GOT3 (cell line): ENCODE measurements around the gene NT5C2.
"Not testable (repeated sequence)": the region's sequence is repeated elsewhere in the genome, so short reads cannot be mapped to it uniquely, and the experiment has no call there.

Source experiments
- DNase-seq: peaks from one replicate; lab custom pipeline; 2025; ENCODE audit warnings: mixed read lengths; lab: John Stamatoyannopoulos, UW

The NT5C2 gene

GRCh38 chr10:103193107-103193819, at the start of gene NT5C2:
NT5C2 (minus strand) TSS chr10:103193272; CDS start chr10:103174958, 18,314 bp downstream.
- DNase-seq, result no peak

- DNase-seq, result no peak
Observed at GRCh38 chr10:103241262-103242011, 48.4 kb upstream of the NT5C2 start.

DNA sequence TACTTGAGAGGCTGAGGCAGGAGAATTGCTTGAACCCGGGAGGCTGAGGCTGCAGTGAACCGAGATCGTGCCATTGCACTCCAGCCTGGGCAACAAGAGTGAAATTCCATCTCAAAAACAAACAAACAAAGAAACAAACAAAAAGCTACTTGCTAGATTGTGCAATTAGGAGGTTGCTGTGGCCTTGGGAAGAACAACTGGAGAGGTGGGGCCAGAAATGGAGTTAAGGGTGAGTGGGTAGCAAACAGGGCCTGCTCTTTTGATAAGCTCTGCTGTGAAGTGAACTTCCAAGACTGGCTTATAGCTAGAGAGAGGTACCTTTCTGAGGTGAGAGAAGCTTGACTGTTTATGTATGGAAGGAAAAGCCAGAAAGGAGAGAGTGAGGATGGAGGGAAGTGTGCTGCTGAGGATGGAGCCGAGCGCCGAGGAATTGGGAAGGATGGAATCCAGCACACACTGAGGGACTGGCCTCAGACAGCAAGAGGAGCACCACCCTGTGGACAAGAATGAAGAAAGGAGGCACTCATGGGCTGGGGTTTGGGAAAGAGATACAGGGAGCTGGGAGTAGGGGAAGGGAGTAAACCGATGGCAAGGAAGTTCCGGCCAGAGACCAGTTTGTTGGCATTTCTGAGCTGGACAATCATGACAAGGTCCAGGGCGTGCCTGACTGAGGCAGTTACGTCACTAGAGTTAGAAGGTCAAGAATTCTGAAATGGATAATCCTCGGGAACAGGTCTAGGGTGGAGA, 45.6 kb upstream of the NT5C2 start:
- DNase-seq, result no peak

DNA sequence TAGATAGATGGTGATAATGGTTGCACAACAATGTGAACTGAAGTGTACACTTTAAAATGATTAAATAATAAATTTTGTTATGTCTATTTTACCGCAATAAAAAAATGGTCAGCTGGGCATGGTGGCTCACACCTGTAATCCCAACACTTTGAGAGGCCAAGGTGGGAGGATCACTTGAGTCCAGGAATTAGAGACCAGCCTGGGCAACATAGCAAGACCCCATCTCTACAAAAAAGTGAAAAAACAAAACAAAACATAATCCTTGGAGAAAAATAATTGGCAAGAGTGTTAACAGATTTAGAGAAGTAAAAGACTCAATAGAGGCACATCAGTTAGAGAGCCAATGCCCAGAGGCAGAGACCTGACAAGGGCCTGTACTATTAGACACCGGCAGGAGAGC, 42.7 kb upstream of the NT5C2 start:
- no peak for DNase-seq

DNA sequence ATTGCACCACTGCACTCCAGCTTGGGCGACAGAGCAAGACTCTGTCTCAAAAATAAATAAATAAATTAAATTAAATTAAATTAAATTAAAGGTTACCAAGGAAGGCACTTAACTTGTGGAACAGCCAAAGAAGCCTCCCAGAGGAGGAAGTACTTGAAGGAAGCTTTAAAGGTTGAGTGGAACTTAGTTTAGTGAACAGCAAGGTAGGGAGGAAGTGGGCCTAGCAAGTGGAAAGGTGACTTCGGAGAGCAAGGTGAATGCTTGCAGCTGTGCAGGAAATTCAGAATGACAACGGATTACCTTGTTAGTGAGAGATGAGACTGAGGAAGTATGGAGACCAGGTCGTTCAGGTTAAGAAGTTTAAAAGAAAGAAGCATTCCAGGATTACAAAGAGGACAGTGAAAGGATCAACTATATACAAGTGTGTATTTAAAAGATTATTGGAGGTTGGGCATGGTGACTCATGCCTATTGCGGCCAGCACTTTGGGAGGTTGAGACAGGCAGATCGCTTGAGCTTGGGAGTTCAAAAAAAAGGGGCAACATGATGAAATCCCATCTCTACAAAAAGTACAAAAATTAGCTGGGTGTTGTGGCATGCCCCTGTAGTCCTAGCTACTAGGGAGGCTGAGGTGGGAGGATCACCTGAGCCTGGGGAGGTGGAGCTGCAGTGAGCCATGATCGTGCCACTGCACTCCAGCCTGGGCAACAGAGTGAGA, 39.9 kb upstream of the NT5C2 start:
- DNase-seq, result no peak

GRCh38 chr10:103232131-103232673, 39.1 kb upstream of the NT5C2 start:
- no peak for DNase-seq

GRCh38 chr10:103231047-103231551, 38.0 kb upstream of the NT5C2 start:
- no peak for DNase-seq

GRCh38 chr10:103227416-103227815, 34.3 kb upstream of the NT5C2 start:
- DNase-seq, result no peak

DNA sequence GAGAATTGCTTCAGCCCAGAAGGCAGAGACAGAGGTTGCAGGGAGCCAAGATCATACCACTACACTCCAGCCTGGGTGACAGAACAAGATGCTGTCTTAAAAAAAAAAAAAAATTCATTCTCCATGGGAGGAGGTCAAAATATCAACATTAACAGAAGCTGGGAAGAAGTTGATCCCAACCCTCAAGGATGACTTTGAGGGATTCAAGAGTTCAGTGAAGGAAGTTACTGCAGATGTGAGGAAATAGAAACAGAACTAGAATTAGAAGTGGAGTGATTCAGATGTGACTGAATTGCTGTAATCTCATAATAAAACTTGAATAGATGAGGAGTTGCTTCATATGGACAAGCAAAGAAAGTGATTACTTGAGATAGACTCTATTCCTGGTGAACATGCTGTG, 32.9 kb upstream of the NT5C2 start:
- no peak for DNase-seq

GRCh38 chr10:103224721-103225120, 31.6 kb upstream of the NT5C2 start:
- not testable (repeated sequence) for DNase-seq

DNA sequence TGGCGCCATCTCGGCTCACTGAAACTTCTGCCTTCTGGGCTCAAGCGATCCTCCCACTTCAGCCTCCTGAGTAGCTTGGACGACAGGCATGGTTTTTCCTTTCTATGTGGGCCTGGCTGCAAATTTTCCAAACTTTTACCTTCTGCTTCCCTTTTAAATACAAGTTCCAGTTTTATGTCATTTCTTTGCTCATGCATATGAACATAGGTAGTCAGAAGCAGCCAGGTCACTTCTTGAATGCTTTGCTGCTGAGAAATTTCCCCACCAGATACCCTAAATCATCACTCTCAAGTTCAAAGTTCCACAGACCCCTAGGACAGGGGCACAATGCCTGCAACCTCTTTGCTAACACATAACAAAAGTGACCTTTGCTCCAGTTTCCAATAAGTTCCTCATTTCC, 31.1 kb upstream of the NT5C2 start:
- no peak for DNase-seq

DNA sequence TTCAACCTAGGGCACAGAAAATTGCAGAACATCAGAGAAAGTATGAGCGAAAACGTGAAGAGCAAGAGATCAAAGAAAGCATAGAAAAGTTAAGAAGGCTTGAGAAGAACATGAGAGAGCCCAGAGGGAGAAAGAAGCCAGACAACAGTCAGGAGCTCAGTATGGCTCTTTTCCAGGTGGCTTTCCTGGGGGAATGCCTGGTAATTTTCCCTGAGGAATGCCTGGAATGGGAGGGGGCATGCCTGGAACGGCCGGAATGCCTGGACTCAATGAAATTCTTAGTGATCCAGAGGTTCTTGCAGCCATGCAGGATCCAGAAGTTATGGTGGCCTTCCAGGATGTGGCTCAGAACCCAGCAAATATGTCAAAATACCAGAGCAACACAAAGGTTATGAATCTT, 23.3 kb upstream of the NT5C2 start:
- not testable (repeated sequence) for DNase-seq

DNA sequence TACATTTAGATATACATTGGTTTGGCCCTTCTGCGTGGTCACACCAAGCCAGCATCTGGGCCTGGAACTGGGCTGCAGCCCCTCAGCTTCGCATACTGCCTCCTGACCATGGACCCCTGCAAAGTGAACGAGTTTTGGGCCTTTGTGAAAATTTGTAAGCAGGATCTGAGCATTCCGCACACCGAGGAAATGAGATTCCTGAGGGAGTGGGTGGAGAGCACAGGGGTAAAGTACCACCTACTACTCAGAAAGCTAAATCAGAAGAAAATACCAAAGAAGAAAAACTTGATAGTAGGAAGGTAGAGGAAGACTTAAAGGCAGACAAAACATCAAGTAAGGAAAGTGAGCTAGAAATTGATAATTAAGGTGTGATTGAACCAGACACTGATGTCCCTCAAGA, 22.5 kb upstream of the NT5C2 start:
- no peak for DNase-seq

GRCh38 chr10:103210262-103210661, 17.2 kb upstream of the NT5C2 start:
- DNase-seq, result not testable (repeated sequence)

DNA sequence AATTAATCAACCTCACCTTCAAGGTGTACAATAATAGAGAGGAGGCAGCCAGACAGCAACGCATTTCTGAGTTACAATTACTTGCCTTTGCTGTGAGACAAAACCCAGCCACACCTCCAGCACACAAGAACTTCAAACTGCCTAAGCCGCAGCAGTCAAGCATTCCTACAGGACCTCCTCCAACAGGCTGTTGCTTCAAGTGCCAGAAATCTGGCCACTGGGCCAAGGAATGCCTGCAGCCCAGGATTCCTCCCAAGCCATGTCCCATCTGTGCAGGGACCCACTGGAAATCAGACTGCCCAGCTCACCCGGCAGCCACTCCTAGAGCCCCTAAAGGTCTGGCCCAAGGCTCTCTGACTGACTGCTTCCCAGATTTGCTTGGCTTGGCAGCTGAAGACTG, 14.6 kb upstream of the NT5C2 start:
- not testable (repeated sequence) for DNase-seq

DNA sequence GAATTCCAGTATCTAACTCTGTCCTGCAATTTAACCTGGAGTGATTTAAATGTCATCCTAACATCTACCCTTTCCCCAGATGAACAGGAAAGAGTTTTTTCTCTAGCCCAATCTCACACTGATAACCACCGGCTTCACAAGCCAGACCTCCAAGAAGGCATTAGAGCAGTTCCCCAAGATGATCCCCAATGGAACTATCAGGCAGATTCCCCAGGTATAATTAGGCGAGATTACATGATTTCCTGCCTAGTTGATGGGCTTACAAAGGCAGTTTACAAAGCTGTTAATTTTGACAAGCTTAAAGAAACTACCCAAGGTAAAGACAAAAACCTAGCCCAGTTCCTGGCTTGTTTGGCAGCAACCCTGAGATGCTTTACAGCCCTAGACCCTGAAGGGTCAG, 14.1 kb upstream of the NT5C2 start:
- DNase-seq, result no peak

- DNase-seq, result not testable (repeated sequence)
Observed at GRCh38 chr10:103206715-103207114, 13.6 kb upstream of the NT5C2 start.

GRCh38 chr10:103205401-103205800, 12.3 kb upstream of the NT5C2 start:
- not testable (repeated sequence) for DNase-seq

- DNase-seq, result no peak
Observed at GRCh38 chr10:103204353-103205255, 11.5 kb upstream of the NT5C2 start.

DNA sequence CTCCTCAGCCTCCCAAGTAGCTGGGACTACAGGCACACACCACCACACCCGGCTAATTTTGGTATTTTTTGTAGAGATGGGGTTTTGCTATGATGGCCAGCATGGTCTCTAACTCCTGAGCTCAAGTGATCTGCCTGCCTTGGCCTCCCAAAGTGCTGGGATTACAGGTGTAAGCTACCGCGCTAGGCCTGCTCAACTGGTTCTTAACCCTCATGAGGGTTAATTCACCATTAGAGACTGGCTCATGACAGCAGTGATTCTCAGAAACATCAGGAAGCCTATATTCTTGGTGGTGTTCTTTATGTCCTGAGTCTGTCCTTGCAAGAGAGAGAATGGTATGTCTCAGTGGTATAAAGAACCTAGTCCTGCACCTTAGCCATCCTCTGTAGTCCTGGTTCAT, 10.4 kb upstream of the NT5C2 start:
- DNase-seq, result no peak

DNA sequence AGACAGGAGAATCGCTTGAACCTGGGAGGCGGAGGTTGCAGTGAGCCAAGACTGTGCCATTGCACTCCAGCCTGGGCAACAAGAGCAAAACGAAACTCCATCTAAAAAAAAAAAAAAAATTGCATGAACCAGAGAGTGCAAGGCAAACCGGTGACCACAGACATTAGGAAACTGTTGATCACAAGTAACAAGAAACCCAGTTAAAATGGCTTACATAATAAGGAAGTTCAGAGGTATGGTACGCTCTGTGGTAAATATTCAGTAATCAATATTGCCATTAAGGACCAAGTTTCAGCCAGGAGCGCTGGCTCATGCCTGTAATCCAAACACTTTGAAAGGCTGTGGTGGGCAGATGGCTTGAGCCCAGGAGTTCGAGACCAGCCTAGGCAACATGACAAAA, 9.2 kb upstream of the NT5C2 start:
- no peak for DNase-seq
